Body of pancreas (tissue), 4 donors: Measurements from ENCODE around the gene SLC29A3. TPM values are rescaled to one million over a fixed set of nuclear protein-coding genes. Genes with fewer than 3 reads are reported as not detected.
"Not testable (repeated sequence)": the region's sequence is repeated elsewhere in the genome, so short reads cannot be mapped to it uniquely, and the experiment has no call there.

Experiments
- ATAC-seq: fragments of 150-250 bp; one replicate; pipeline ENCODE4 v1.9.1; 2016
- DNase-seq, 4 donors: peaks; one replicate each; pipeline ENCODE4 v3.0.0-alpha.2; 2019
- H3K27ac ChIP-seq, 4 donors: fragments of 200-600 bp; sonication (generic); 1 replicate in 3 of 4; 2 replicates in 1 of 4; pipeline versions ENCODE4 v1.5.1 to v1.6.1; 2016 to 2019; ENCODE audit warnings: mild to moderate bottlenecking in 1 of 4, mixed read lengths in 1 of 4, moderate library complexity in 1 of 4
- H3K27me3 ChIP-seq, 2 donors: fragments of 200-600 bp; sonication (generic); one replicate each; pipeline ENCODE4 v1.6.0; 2016; ENCODE audit warnings: mild to moderate bottlenecking in 1 of 2
- H3K36me3 ChIP-seq, 2 donors: fragments of 200-600 bp; sonication (generic); replicated peaks in 1 of 2; 2 replicates each; pipeline ENCODE4 v1.5.1; 2016; ENCODE audit warnings: low read depth in 2 of 2; ENCODE audit not compliant: insufficient read depth in 1 of 2
- H3K4me1 ChIP-seq: fragments of 200-600 bp; sonication (generic); one replicate; pipeline ENCODE4 v1.6.0; 2016
- H3K4me3 ChIP-seq, 2 donors: fragments of 200-600 bp; sonication (generic); 1 replicate in 1 of 2; 2 replicates in 1 of 2; pipeline ENCODE4 v1.5.1; 2016 to 2019
- H3K9me3 ChIP-seq, 3 donors: fragments of 200-600 bp; sonication (generic); 1 replicate in 2 of 3; 2 replicates in 1 of 3; pipeline ENCODE4 v1.5.1; 2016
- CTCF ChIP-seq, 7 experiments: fragments of 450-650 bp in 4 of 7; fragments of 200-600 bp in 3 of 7; sonication (generic) in 3 of 7; IDR thresholded peaks; one replicate each; pipeline ENCODE4 v1.5.1; 2016 to 2019; ENCODE audit warnings: antibody characterized with exemption in 7 of 7
- POLR2A ChIP-seq, 3 donors: fragments of 450-650 bp; IDR thresholded peaks; one replicate each; pipeline ENCODE4 v1.6.1; 2016; ENCODE audit warnings: antibody characterized with exemption in 3 of 3, mild to moderate bottlenecking in 2 of 3
- WGBS, 2 donors: methylation state at CpG; one replicate each; pipeline ENCODE4 v1.1.5; 2017; 5-methylcytosine and 5-hydroxymethylcytosine counted together
- intact Hi-C: fragments of 100-400 bp; cut with DNase I; formaldehyde crosslinking; loops from one replicate; pipeline ENCODE4 v1.15.1; 2023
- total RNA-seq, 2 donors: library from RNA; depleted of rRNA; stranded (reverse); fragments of >200 nt; gene quantifications; one replicate each; pipeline ENCODE4 v1.1.0, GENCODE V29; 2016

Gene SLC29A3
- total RNA-seq, 2 donors from 2014 or later, result 0.99 to 5.2 TPM

- intact Hi-C loops, result no loop called here
- TF ChIP-seq POLR2A (IDR thresholded peaks at IDR 0.05), result no peak
- no peak for TF ChIP-seq CTCF (IDR thresholded peaks at IDR 0.05)
- Histone ChIP-seq H3K9me3 (no peaks in the 10 kb centered on the region), H3K4me1 (peaks cover 4% of the 10 kb centered on the region), H3K27me3 (no peaks in the 10 kb centered on the region), H3K36me3 (no peaks in the 10 kb centered on the region), H3K27ac (no peak overlapping the region), H3K4me3 (no peak overlapping the region)
- WGBS, 2 donors, result 63 to 72% methylated on average over 13 to 15 of the region's 15 CpGs
- ATAC-seq, result no peak
- DNase-seq, result no peak
Observed at GRCh38 chr10:71272056-71272771, 46.8 kb upstream of the SLC29A3 start.

GRCh38 chr10:71272974-71273373 lies 46.1 kb upstream of the SLC29A3 start:
- H3K4me1 ChIP-seq, H3K27me3 ChIP-seq, H3K27ac ChIP-seq, H3K36me3 ChIP-seq, intact Hi-C loops, H3K4me3 ChIP-seq, ATAC-seq, DNase-seq, H3K9me3 ChIP-seq: not testable (repeated sequence)
- WGBS, 2 donors, result 81 to 84% methylated on average over 11 of the region's 11 CpGs

GRCh38 chr10:71273506-71273905 lies 45.6 kb upstream of the SLC29A3 start:
- DNase-seq (no peak), ATAC-seq (no peak)
- H3K36me3 ChIP-seq, result no peaks in the 10 kb centered on the region
- intact Hi-C loops, result no loop called here
- H3K4me3 ChIP-seq, result no peak overlapping the region
- no peak for TF ChIP-seq CTCF (IDR thresholded peaks at IDR 0.05)
- TF ChIP-seq POLR2A (IDR thresholded peaks at IDR 0.05), result no peak
- H3K9me3 ChIP-seq, result no peaks in the 10 kb centered on the region
- H3K27me3 ChIP-seq, result no peaks in the 10 kb centered on the region
- H3K4me1 ChIP-seq, result peaks cover 4% of the 10 kb centered on the region
- no peak overlapping the region for H3K27ac ChIP-seq
- 81 to 90% methylated on average over 2 to 5 of the region's 5 CpGs for WGBS, 2 donors

- 68 to 76% methylated on average over 11 of the region's 11 CpGs for WGBS, 2 donors
- no peak for ATAC-seq
- TF ChIP-seq CTCF (IDR thresholded peaks at IDR 0.05), result no peak
- no peak for TF ChIP-seq POLR2A (IDR thresholded peaks at IDR 0.05)
Observed at GRCh38 chr10:71274901-71275796, 43.9 kb upstream of the SLC29A3 start.

GRCh38 chr10:71276873-71277272 lies 42.2 kb upstream of the SLC29A3 start:
- Histone ChIP-seq H3K4me3 (no peak overlapping the region), H3K36me3 (no peaks in the 10 kb centered on the region), H3K27ac (no peak overlapping the region), H3K4me1 (no peaks in the 10 kb centered on the region), H3K9me3 (no peaks in the 10 kb centered on the region), H3K27me3 (no peaks in the 10 kb centered on the region)
- DNase-seq, result no peak
- TF ChIP-seq CTCF (IDR thresholded peaks at IDR 0.05) (no peak), POLR2A (IDR thresholded peaks at IDR 0.05) (no peak)
- WGBS, 2 donors, result 77 to 90% methylated on average over 5 to 9 of the region's 9 CpGs
- no peak for ATAC-seq
- intact Hi-C loops, result no loop called here

More at GRCh38 chr10:71274901-71275796, 43.9 kb upstream of the SLC29A3 start:
- H3K36me3 ChIP-seq, result no peaks in the 10 kb centered on the region
- no peak overlapping the region for H3K27ac ChIP-seq
- no peaks in the 10 kb centered on the region for H3K4me1 ChIP-seq
- no peak overlapping the region for H3K4me3 ChIP-seq
- intact Hi-C loops, result no loop called here
- no peaks in the 10 kb centered on the region for H3K9me3 ChIP-seq
- DNase-seq, result no peak
- no peaks in the 10 kb centered on the region for H3K27me3 ChIP-seq
